ELF-1 (cell line): ENCODE measurements around the gene GRHPR.
"Not testable (repeated sequence)": the region's sequence is repeated elsewhere in the genome, so short reads cannot be mapped to it uniquely, and the experiment has no call there.

ENCODE experiments used
- DNase-seq: peaks from one replicate; pipeline ENCODE4 v3.0.0-alpha.2; 2016; ENCODE audit warnings: low read depth, low spot score

GRHPR gene

DNA sequence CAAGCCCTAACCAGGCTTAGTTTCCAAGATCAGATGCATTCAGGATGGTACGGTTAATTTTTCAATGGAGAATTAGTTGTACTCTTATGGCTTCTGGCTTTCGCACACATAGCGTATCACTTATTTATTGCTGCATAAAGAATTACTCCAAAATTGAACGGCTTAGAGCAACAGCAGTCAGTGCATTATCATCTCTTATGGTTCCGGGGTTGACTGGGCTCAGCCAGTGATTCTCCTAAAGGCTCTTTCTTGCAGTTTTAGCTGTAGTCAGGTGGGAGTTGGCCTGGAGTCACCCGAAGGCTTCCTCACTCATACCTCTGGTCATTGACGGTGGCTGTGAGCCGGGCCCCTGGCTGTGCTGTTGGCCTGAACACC is 595 bp upstream of the GRHPR start:
- DNase-seq = no peak

DNA sequence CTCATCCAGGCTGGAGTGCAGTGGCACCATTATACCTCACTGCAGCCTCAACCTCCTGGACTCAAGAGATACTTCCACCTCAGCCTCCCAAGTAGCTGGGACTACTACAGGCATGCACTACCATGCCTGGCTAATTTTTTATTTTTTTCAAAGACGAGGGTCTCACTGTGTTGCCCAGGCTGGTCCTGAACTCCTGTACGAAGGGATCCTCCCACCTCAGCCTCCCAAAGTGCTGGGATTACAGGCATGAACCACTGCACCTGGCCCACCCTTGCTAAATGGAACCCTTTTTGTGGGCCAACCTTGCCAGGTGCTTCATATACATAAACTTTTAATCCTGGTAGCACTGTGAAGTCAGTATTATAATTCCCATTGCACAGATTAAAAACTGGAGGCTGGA is 1.0 kb downstream of the GRHPR start:
- DNase-seq = no peak

GRCh38 chr9:37424204-37424685 is 1.7 kb downstream of the GRHPR start:
- no peak for DNase-seq

- no peak for DNase-seq
These were observed 2.3 kb downstream of the GRHPR start for GRCh38 chr9:37424686-37425297.

DNA sequence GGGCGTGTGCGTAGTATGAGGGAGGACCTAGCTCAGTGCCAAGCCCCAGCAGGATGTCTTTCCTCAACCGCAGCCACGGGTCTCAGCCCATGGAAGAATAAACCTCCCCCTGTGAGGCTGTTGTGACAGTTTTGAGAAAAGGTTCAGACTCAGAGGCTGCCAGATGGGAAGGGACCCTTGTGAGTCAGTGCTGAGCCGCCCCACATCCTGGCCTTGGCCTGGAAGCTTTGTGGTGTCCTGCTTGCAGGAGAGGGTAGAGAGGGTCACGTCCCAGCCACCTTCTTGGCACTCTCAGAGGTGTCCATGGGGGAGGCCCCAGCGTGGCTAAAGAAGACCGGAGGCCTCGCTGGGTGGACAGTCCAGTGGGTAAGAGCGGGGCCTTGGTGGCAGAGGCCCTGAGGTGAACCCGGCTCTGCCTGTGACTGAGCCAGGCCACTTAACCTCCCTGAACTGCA is 2.8 kb downstream of the GRHPR start:
- no peak for DNase-seq

DNA sequence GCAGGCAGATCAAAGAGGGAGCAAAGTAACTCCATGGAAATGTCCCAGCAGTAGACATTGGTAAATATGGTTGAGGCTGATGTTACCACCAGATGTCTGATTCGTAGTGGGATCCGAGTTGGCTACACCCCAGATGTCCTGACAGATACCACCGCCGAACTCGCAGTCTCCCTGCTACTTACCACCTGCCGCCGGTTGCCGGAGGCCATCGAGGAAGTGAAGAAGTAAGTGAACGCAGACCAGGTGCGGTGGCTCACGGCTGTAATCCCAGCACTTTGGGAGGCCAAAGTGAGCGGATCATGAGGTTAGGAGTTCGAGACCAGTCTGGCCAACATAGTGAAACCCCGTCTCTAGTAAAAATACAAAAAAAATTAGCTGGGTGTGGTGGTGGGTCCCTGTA is 3.9 kb downstream of the GRHPR start:
- DNase-seq = not testable (repeated sequence)

GRCh38 chr9:37426846-37427245 is 4.3 kb downstream of the GRHPR start:
- DNase-seq = no peak

GRCh38 chr9:37428345-37428744 is 5.8 kb downstream of the GRHPR start:
- DNase-seq = no peak

DNA sequence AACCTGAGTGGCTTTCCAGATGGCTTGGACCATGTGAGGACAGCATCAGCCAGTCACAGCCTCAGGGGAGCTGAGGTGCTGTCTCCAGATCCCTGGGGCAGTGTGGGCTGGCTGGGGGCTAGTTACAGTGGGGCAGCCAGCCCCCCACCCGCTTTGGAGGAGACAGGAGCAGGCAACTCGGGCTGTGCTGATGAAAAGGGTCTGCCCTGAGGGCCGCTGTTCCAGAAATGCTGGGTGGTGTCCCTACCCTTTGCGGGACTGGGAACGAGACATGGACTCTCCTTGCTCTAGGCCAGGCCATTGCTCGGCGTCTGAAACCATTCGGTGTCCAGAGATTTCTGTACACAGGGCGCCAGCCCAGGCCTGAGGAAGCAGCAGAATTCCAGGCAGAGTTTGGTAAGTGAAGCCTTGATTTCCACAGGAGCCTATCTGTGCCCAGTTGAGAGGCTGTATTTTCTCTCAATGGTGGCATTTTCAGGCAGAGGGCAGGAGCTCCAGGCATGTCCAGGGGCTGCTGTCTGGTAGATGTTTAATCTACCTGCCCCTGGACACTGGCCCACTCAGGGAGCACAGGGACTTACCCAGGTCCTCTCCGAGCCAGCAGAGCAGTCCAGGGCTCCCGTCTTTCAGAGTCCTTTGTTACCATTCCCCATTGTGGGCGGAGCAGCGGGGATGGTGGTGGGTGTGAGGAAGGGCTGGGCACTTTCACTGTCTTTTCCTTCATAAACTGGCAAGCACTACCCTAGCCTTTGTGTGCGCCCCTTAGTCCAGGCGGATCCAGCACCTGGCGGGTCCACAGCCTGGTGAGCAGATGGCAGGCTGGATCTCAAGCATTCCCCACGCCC is 7.2 kb downstream of the GRHPR start:
- DNase-seq = no peak

DNA sequence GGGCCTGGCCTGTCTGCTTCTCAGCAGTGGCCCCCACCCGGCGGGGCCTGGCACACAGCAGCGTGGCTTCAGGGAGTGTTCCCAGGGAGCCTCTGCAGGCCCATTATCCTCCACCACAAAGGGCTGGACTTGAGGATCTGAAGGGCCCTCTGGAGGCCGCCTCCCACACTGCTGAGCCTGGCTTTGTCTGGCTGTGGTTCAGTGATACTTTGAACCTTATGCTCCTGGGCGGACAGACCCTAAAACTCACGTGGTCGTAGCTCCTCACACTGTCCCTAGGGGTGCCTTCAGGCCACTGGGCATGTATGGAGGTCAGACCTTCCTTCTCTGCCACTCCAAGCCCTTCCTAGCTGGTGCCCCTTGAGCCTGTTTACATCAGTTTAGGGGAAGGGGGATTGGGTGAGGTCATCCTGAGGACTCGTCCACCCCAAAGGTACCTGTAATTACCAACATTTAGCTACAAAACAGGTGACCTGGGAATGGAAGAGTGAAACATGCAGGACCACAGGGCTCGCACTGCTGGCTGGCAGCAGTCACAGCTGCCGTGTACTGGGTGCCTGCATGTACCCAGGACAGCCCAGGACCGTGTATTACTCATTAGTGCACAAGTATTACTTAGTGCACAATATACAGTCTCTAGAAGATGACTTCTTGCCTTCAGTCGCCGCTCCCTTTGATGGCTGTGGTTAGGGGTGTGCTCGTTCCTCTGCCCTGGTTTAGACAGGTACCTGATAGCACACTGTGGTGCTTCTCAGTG is 8.5 kb downstream of the GRHPR start:
- DNase-seq = peak; percentile 68

- no peak for DNase-seq
These were observed 9.5 kb downstream of the GRHPR start for GRCh38 chr9:37432020-37432419.

DNA sequence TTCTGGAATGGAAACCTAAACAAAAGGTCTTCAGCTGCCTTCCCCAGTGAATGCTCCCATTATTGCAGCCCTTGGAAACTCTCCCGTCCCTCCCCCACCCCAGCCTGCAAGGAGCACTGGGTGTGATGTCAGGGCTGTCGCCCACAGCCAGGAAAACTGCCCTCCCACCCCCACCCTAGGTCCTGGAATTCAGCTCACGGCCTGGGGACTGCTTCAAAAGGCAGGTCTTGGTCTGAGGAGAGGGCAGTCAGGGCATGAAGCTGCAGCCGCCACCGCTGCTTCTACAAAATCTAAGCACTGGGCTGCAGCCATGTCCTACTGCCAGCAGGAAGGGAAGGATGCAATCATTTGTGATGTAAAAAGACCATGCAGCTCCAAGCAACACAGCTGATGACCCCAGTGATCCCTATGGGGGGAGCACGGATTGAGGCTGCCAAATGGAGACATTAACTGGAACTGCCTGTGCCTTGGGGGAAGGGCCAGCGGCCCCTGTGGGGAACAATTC is 11.4 kb downstream of the GRHPR start:
- peak; percentile 81 for DNase-seq

- no peak for DNase-seq
These were observed 14.0 kb downstream of the GRHPR start for GRCh38 chr9:37436540-37436939.

GRCh38 chr9:37437010-37437409 is 14.5 kb downstream of the GRHPR start:
- DNase-seq = no peak

DNA sequence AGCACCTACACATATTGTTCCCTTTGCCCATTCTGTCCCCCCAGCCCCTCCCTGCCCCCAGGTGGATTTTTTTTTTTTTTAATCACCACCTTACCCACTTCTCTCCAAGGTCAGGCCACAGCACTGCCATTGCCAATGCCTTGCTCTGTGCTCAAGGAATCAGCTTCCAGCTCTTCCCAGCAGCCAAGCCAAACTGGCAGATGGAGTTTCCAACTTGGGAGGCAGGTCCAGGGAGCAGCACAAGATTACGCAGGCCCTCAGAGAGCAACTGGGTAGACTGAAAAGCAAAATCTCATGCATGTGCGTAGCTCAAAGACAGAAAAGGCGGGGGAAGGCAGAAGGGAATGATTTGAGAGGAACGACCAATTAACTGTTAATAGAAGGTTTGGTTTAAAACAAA is 15.1 kb downstream of the GRHPR start:
- no peak for DNase-seq

DNA sequence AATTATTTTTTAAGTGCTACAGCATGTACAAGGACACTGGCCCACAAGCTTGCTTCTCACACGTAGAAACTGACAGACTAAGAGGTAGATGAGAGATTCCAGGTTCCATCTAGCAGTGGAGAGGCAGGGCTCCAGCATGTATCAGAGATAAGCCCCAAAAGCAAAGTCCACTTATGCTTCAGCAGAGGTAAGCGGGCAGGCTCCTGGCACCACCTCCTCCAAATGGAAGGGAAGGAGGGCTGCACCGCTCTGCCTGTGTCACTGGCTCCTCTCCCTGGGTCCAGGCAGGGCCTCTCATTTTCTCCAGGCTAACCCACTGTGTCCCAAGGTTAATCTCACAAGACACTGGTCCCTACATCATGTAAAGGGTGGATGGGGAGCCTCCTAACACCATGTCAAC is 15.9 kb downstream of the GRHPR start:
- DNase-seq = no peak

DNA sequence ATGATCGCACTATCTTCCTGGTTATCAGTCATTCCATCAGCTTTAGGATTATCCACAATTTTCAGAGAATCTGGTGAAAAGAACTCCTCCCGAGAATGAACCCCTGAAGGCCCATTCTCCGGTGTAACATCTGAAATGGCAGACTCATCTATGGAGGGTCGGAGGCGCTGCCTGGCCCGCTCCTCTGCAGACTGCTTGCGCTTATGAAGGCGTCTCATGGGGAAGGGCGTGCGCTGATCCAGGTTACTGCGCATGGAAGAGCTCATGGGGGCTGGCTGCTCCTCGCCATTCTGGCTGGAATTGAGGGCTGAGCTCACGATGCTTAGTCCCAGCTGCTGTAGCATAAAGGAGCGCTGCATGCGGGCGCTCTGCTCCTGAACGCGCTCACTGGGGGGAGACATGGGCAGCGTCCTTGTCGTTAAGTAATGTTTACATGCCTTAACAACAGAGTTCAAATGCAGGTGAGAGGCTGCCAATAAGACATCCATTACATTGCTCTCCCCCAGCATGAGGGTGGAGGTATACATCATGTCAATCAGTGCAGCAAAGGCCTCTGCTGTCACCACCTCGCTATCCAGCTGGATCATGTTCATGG is 19.4 kb downstream of the GRHPR start:
- DNase-seq = no peak

DNA sequence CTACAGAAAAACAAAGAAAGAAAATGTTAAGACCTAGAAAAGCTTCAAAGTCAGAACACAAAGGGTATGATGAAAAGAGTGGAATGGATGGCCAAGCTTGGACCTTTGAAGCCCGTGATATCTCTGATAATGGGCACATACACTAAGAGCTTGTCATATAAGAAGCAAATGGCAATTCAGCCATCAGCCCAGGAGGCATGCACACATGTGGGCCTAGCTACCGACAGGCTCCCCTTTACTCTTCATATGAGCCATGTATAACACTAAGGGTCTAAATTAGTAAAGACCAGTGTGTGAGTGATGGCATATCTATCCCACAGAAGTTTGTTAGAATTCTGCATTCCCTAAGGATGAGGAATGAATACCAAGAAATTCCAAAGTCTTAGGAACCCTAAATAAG is 20.1 kb downstream of the GRHPR start:
- DNase-seq = no peak

DNA sequence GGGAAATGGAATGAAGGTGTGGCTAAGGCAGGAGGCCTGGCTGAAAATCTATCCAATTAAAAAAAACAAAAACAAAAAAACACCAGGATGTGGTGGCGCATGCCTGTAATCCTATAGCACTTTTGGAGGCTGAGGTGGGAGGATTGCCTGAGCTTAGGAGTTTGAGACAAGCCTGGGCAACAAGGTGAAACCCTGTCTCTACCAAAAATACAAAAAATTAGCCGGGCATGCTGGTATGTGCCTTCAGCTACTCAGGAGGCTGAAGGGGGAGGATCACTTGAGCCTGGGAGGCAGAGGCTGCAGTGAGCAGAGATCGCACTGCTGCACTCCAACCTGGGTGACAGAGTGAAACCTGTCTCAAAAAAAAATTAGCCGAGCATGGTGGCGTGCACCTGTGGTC is 21.1 kb downstream of the GRHPR start:
- no peak for DNase-seq

DNA sequence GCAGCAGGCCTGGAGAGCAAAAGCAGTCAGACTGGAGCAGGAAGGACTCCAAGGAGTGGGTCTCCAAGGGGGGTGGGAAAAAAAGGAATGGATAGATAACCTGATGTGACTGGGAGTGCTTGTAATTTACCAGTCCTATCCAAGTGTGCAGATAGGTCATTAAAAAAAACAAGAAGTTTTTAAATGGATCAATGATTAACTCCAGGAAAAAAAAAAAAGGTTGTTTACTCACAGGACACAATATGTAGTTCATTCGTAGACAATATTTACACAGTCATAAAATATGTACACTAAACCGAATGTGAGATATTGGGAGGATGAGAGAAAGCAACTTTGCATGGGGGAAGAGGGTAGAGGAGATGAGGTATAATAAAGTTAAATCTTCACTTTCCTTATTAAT is 22.4 kb downstream of the GRHPR start:
- DNase-seq = no peak

DNA sequence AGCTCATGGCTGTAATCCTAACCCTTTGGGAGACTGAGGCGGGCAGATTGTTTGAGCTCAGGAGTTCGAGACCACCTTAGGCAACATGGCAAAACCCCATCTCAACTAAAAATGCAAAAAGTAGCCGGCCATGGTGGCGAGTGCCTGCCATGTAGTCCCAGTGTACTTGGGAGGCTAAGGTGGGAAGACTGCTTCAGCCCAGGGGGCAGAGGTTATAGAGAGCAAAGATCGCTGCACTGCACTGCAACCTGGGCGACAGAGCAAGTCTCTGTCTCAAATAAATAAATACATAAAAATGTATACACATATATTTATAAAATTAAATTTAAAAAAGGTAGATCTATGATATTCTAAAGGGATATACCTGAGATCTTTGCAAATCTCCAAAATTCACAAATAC is 23.3 kb downstream of the GRHPR start:
- no peak for DNase-seq

DNA sequence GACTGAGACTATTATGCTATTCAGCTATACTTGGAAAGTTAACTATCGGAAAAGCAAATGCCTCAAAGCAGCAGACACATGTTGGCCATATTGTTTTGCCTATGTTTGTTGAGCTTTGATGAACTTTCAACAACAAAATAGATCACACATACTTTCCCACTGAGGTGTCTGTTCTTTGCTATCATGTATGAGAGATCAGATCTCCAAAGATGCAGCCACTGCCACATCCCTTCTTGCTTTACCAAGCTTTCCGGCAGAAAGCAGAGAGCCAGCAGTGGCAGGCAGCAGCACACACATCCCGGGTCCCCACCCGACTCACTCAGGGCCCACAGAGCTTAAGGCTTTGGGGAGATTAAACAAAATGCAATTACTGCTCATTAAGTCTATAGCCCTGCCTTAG is 23.9 kb downstream of the GRHPR start:
- DNase-seq = no peak
